NCI-H774 (cell line): ENCODE data around the gene CCDC51.
"Not testable (repeated sequence)": the region's sequence is repeated elsewhere in the genome, so short reads cannot be mapped to it uniquely, and the experiment has no call there.

Source experiments
- DNase-seq: peaks from one replicate; lab custom pipeline; 2025; lab: John Stamatoyannopoulos, UW

The CCDC51 gene

DNA sequence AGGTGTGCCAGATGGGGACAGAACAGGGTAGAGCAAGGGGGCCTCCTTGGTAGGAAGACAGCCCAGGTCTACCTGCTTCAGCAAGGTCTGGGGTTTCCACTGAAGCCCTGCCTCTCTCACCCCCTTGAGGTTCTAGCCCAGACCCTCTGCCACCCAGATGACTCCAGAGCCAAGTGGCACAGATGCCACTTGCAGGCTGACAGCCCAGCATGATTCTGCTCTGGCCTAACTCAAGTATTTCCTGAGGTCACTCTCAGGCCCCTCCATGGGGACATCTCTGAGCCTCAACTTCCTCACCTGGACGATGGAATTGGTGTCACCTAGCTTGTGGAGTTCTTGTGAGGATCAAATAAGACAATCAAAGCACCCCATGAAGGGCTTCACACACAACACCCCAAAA, 33.9 kb downstream of the CCDC51 start:
- no peak for DNase-seq

DNA sequence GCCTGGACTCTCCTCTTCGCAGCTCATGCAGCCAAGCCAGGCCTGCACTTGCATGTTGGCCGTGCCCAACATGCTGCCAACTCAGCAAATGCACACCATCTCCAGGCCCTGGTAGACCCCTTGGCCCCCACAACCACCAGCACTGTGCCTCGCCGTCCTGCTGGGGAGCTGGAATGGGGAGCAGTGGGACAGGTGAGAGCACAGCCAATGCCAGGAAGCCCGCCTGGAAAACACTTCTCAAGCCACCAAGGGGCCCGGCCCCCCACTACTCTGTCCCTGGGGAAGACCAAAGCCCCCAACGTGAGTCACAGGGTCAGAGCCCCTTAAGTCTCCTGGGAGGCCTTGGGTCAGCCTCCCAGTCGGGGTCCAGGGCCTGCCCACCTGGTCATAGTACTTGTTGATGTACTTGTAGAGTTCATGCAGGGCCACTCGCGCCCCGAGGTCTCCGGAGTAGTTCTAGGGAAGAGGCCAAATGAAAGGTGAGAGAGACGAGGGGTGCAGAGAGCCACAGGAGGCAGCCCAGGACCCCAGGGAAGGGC, 34.5 kb downstream of the CCDC51 start:
- no peak for DNase-seq

DNA sequence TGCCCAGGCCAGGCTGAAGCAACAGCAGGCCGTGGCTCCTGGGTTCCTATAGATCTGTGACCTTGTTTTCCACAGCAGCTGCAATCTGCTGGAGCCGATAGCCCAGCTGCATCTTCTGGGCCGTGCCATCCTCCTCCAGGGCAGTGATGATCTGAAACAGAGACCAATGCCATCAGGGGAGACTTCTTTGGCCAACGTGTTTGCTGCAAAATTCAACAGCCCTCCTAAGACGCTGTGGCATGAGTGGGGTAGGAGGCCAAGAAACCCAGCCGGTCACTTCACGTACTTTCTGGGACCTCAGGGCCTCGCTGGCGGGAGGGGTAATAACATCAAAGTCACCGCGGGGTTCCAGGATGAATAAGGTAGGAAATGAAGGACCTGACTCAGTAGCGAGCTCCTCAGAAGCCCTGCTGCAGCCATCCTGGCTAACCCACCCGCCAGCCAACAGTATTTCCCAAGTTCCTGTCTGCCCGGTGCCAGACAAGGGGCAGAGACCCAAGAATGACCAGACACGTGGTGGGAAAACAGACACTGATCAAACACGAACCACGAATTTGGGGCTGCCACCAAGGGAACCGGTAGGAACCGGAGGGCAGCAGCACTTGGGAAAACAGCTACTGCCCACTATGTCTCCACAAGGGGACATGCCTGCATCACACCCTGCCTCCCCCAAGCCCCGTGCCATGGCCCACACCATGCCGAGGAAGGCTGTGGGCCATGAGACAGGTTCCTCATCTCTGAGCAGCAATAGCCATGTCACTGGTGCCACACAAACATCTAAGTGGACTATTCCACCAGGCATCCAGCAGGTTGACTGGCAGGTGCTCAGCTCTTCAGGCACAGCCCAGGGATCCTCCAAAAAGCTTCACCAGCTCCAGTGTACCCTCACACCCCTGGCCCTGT, 35.2 kb downstream of the CCDC51 start:
- DNase-seq, result no peak

- no peak for DNase-seq
Observed at GRCh38 chr3:48403533-48404439, 36.1 kb downstream of the CCDC51 start.

- DNase-seq, result no peak
Observed at GRCh38 chr3:48402907-48403306, 37.0 kb downstream of the CCDC51 start.

DNA sequence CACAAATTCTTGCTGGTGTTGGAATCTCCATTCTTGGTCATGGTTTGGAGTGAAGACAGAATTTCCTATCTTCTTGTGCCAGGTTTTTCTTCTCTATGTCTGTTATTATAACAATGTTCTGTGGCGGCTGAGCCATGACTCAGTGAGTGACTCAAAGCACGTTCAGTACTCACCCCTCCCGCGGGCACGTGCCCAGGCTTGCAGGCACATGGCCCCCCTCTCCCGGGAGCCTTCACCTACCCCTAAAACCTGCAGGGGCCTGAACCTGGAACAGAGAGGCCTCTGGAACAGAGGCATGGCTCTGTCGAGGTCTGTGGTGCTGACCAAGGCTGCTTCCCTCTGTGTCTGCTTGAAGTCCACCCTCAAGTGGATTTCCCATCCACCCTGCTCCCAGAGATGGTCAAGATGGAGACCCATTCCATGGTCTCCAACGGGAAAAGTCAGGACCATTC, 37.6 kb downstream of the CCDC51 start:
- DNase-seq, result no peak

- DNase-seq, result not testable (repeated sequence)
Observed at GRCh38 chr3:48401434-48401901, 38.5 kb downstream of the CCDC51 start.

DNA sequence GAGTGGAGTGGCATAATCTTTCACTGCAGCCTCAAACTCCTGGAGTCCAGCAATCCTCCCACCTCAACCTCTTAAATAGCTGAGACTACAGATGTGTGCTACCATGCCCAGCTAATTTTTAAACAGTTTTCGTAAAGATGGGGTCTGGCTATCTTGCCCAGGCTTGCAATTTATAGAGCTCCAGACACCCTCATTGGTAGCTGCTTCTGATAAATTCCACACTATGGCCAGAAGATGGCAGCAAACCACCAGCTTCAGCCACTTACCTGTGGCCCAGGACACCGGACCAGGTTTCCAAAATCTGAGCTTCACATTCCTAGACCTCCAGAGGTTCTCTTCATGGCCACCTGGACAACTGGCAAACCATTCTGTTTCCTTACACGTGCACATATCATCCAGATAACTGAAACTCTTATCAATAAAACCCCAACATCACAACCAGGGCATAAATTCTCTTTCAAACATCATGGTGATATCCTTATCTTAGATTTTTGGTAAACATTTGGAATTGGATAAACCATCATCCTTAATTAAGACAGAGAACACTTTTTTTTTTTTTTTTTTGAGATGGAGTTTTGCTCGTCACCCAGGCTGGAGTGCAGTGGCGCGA, 39.0 kb downstream of the CCDC51 start:
- DNase-seq, result peak; percentile 7

DNA sequence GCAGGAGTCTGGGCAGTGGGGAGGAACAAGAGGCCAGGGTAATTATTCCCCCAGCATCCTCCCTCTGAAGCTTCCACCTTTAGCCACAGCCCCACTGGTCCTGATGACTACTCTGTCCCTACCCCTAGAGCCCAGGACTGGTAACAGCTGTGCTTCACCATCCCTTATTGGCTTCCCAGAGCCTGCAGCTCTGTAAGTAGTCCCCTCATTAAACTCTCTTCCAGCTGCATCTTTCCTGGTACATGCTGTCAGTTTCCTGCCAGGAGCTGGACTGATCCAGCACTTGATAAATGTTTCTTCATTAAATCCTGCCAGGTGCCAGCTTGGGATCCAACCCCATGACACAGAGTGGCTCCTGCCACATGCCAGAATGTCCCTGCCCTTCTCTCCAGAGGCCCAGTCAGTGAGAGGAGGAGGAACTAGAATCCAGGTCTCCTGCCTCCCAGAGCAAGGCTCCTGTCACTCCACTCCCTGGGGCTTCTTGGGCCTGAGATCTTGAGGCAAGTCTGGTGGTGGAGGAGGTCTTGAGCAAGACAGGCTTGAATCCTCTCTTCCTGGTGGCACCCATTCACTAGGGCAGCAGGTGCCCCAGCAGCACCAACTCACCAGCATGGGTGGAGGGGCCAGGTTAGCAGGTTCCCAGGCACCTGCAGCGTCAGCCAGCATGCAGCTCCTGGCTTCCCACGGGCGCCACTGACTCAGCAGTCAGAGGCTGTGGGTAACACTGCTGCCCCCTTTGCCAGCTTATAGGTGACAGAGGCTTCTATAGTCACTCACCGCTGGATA, 40.3 kb downstream of the CCDC51 start:
- DNase-seq, result no peak

GRCh38 chr3:48398701-48399386, 41.1 kb downstream of the CCDC51 start:
- DNase-seq, result no peak

- DNase-seq, result no peak
Observed at GRCh38 chr3:48397767-48398681, 41.9 kb downstream of the CCDC51 start.

DNA sequence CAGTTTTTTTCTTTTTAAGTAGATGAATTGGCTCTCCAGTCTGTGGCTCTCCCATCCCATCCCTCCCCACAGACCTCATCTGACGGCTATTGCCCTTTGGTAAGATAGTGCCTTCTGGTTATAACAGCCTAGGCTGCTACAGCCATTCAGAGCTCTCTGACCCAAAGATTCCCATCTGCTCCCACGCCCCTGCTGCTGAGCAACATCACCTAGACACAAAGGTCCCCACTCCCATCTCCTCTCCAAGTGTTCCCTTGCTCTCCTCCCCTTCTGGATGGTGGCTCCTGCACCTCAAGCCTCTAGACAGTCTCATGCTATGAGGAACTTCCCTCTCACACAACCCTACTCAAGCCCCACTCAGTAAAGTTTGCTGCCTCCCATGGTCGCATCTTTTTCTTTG, 44.2 kb downstream of the CCDC51 start:
- no peak for DNase-seq

DNA sequence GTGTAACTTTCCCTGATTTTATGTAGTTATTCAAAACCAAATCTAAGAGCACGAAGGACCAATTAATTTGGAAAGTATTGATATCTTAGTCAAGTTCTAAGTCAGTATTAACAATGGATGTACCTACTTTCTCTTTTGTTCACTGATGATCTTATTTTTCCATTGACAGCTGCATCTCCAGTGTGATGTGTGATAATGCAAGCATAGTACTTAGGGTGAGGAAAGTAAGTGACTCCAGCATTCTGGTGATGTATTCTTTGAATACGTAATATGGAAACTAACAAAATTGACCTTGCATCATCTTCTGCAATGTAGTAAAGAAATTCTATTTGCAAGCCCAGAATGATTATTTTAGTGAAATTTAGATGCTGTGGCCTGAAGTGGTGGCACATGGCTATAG, 45.5 kb downstream of the CCDC51 start:
- no peak for DNase-seq

GRCh38 chr3:48388966-48389365, 51.0 kb downstream of the CCDC51 start:
- no peak for DNase-seq

DNA sequence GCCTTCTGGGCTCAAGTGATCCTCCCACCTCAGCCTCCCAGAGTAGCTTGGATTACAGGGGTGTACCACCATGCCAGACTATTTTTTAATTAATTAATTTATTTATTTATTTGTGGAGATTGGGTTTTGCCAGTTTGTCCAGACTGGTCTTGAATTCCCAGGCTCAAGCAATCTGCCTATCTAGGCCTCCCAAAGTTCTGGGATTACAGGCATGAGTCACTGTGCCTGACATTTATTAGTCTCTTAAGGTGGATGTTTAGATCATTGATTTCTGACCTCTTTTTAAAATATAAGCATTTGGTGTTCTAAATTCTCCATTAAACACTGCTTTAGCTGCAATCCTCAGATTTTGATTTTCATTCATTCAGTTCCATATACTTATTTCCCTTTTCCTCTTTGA, 52.3 kb downstream of the CCDC51 start:
- DNase-seq, result no peak
